NCI-H748 (cell line): ENCODE results near the gene TOX2.

Source experiments
- DNase-seq: peaks from one replicate; lab custom pipeline; 2025; ENCODE audit not compliant: unreplicated experiment; lab: John Stamatoyannopoulos, UW

The TOX2 gene

GRCh38 chr20:43915211-43916072, 790 bp downstream of the TOX2 start:
- DNase-seq: peak; percentile 31

GRCh38 chr20:43916073-43916880, 1.6 kb downstream of the TOX2 start:
- DNase-seq: no peak

GRCh38 chr20:43916881-43917371, 2.3 kb downstream of the TOX2 start:
- DNase-seq: no peak

GRCh38 chr20:43917380-43917779, 2.7 kb downstream of the TOX2 start:
- DNase-seq: peak; percentile 43

- peak; percentile 33 for DNase-seq
Observed at GRCh38 chr20:43919686-43920403, 5.2 kb downstream of the TOX2 start.

GRCh38 chr20:43920797-43921196, 6.1 kb downstream of the TOX2 start:
- no peak for DNase-seq

GRCh38 chr20:43921227-43921780, 6.7 kb downstream of the TOX2 start:
- no peak for DNase-seq

GRCh38 chr20:43922614-43923013, 8.0 kb downstream of the TOX2 start:
- no peak for DNase-seq

- DNase-seq: no peak
Observed at GRCh38 chr20:43923322-43923721, 8.7 kb downstream of the TOX2 start.

GRCh38 chr20:43923917-43924316, 9.3 kb downstream of the TOX2 start:
- DNase-seq: no peak

GRCh38 chr20:43925215-43925614, 10.6 kb downstream of the TOX2 start:
- DNase-seq: no peak

GRCh38 chr20:43925801-43926200, 11.1 kb downstream of the TOX2 start:
- DNase-seq: no peak

- DNase-seq: no peak
Observed at GRCh38 chr20:43926287-43927050, 11.8 kb downstream of the TOX2 start.

- DNase-seq: no peak
Observed at GRCh38 chr20:43931976-43932375, 17.3 kb downstream of the TOX2 start.

GRCh38 chr20:43934833-43935232, 20.2 kb downstream of the TOX2 start:
- DNase-seq: no peak

GRCh38 chr20:43936104-43936770, 21.6 kb downstream of the TOX2 start:
- DNase-seq: no peak

- DNase-seq: no peak
Observed at GRCh38 chr20:43936805-43937204, 22.2 kb downstream of the TOX2 start.

- DNase-seq: no peak
Observed at GRCh38 chr20:43937591-43937990, 22.9 kb downstream of the TOX2 start.

GRCh38 chr20:43938017-43938655, 23.5 kb downstream of the TOX2 start:
- DNase-seq: no peak
